T47D (cell line): Measurements from ENCODE around the gene ERGIC3.
A peak's percentile ranks its signal among the peaks of the same experiment; 100 is the strongest.
"Not testable (repeated sequence)": the region's sequence is repeated elsewhere in the genome, so short reads cannot be mapped to it uniquely, and the experiment has no call there.

Source experiments
- DNase-seq, 2 experiments: peaks; one replicate each; pipeline versions ENCODE4 v3.0.0 to v3.0.0-alpha.2; 2011 to 2012; ENCODE audit warnings: low read depth in 1 of 2, low spot score in 1 of 2
- JUND ChIP-seq: IDR thresholded peaks from 2 replicates; pipeline ENCODE4 v1.6.1; 2012; ENCODE audit warnings: low read depth
- in situ Hi-C: cut with HindIII; loops from 2 replicates; pipeline ENCODE4 v1.10.0; 2016; ENCODE audit warnings: low sequenced_read_pairs, low pct_unique_long_range_greater_than_20kb

ERGIC3 gene

DNA sequence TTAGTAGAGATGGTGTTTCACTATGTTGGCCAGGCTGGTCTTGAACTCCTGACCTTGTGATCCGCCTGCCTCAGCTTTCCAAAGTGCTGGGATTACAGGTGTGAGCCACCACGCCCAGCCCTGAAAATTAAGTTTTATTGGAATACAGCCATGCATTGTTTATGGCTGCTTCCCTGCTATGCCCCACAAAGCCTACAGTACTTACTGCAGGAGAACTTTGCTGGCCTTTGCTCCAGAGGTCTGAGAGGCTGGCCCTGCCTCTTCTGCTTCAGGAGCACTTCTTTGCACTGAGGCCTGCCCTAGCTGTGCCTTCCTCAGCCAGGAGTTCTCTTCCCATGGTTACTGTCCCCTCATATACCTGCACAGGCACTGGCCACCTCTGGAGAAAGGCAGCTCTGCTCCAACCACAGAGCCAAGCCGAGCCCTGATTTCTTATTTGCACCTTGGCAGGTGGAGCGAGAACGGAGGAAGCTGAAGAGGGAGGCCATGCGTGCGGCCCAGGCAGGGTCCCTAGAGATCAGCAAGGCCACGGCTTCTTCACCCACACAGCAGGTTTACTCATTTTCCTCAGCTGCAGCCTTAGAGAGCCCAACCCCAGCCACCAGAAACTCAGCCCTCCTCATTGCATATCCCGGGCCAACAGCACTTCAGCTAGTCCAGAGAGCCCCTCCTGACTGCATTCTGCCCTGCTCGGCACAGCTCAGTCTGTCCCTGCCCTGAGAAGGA is 33.2 kb upstream of the ERGIC3 start:
- no peak for TF ChIP-seq JUND
- no peak for DNase-seq
- in situ Hi-C loops = no loop called here

GRCh38 chr20:35510951-35511735 is 30.7 kb upstream of the ERGIC3 start:
- in situ Hi-C loops = no loop called here
- DNase-seq = no peak
- TF ChIP-seq JUND = no peak

- in situ Hi-C loops = no loop called here
- TF ChIP-seq JUND = no peak
- peak; percentile 61 to 77 for DNase-seq
Measured at GRCh38 chr20:35511814-35512420, 30.0 kb upstream of the ERGIC3 start.

GRCh38 chr20:35514371-35514932 is 27.4 kb upstream of the ERGIC3 start:
- in situ Hi-C loops = no loop called here
- no peak for DNase-seq
- no peak for TF ChIP-seq JUND

DNA sequence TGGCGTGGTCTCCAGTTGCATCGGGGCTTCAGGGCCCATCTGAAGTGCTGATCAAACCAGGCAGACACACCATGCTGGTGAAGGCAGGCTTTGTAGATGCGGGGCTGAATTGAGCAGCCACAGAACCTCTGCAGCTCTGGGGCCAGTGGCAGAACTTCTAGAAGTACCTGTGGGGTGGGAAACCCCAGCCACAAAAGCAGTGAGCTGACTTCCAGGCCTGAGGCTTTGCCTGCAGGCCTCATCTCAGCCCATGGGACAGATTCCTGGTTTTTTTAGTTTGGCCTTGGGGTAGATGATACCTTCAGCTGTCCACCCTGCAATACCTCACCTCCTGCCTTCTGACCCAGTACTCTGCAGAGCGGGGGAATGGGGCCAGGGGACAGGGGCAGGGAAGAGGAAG is 26.5 kb upstream of the ERGIC3 start:
- in situ Hi-C loops = no loop called here
- DNase-seq = no peak
- no peak for TF ChIP-seq JUND

DNA sequence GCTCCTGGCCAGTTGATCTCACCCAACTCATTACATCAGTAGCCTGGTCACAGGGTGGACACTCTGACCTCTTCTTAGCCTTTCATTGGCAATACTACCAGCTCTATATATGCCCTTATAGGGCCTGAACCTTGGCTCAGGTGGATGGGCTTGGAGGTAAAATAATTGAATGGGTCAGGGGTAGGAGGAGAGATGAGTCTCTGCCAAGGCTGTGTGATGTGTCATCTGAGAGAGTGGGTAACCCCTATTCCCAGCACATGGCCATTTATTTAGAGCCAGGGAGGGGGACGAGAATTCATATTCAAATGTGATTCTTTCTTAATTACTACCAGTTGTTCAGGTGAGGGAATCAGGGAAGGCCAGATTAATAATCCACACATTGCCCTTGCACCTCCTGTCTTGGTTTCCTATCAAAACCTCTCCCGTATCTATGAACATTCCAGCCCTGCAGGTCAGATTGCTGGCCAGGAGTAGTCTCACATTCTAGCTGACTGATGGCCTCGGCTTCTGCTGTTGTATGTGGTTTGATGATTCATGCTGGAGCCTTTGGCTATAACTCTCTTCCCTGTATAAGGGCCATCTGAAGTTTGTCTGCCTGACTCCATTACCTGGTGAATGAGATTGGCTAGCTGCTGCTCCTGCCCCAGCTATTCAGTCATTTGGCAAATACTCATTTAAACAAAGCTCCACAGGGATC is 25.8 kb upstream of the ERGIC3 start:
- DNase-seq = peak in 1 of 2 experiments; percentile 22
- TF ChIP-seq JUND = no peak
- in situ Hi-C loops = no loop called here

- TF ChIP-seq JUND = no peak
Measured at GRCh38 chr20:35517125-35517524, 24.8 kb upstream of the ERGIC3 start.

GRCh38 chr20:35517767-35518166 is 24.1 kb upstream of the ERGIC3 start:
- in situ Hi-C loops, DNase-seq: not testable (repeated sequence)

More at GRCh38 chr20:35517125-35517524, 24.8 kb upstream of the ERGIC3 start:
- in situ Hi-C loops = no loop called here
- no peak for DNase-seq

- DNase-seq = no peak
- TF ChIP-seq JUND = no peak
- in situ Hi-C loops = no loop called here
Measured at GRCh38 chr20:35518955-35519354, 22.9 kb upstream of the ERGIC3 start.

GRCh38 chr20:35523298-35523888 is 18.5 kb upstream of the ERGIC3 start:
- TF ChIP-seq JUND = no peak
- in situ Hi-C loops = no loop called here

DNA sequence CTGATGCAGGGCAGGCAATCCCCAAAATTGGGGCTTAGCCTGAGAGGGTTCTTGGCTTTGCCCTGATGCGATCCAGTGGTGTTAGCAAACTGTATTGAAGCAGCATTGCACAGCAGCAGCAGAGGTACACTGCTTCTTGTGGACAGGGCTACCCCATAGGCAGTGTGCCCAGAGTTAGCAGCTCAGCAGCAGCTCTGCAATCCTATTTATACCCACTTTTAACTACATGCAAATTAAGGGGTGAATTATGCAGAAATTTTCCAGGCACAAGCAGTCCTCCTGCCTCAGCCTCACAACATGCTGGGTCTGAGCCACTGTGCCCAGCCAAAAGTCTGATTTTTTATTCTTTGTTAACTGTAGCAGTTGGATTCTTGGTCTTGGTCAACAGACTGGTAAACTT is 16.2 kb upstream of the ERGIC3 start:
- DNase-seq = no peak
- no peak for TF ChIP-seq JUND
- in situ Hi-C loops = no loop called here

More at GRCh38 chr20:35523298-35523888, 18.5 kb upstream of the ERGIC3 start:
- DNase-seq = peak; percentile 29 to 62

GRCh38 chr20:35527122-35527769 is 14.6 kb upstream of the ERGIC3 start:
- TF ChIP-seq JUND = no peak
- in situ Hi-C loops = no loop called here
- DNase-seq = no peak
